GM04503 (cell line): ENCODE results near the gene MPDU1.
"Not testable (repeated sequence)": the region's sequence is repeated elsewhere in the genome, so short reads cannot be mapped to it uniquely, and the experiment has no call there.

ENCODE experiments used
- DNase-seq: peaks from one replicate; pipeline ENCODE4 v3.0.0-alpha.2; 2012; ENCODE audit warnings: low read depth

Gene MPDU1

GRCh38 chr17:7580604-7581575 lies 2.8 kb upstream of the MPDU1 start:
- DNase-seq = no peak

GRCh38 chr17:7582396-7583252 lies 1.0 kb upstream of the MPDU1 start:
- no peak for DNase-seq

GRCh38 chr17:7586673-7587419 lies 3.2 kb downstream of the MPDU1 start:
- DNase-seq = no peak

GRCh38 chr17:7587420-7588151 lies 3.9 kb downstream of the MPDU1 start:
- peak; percentile 90 for DNase-seq

DNA sequence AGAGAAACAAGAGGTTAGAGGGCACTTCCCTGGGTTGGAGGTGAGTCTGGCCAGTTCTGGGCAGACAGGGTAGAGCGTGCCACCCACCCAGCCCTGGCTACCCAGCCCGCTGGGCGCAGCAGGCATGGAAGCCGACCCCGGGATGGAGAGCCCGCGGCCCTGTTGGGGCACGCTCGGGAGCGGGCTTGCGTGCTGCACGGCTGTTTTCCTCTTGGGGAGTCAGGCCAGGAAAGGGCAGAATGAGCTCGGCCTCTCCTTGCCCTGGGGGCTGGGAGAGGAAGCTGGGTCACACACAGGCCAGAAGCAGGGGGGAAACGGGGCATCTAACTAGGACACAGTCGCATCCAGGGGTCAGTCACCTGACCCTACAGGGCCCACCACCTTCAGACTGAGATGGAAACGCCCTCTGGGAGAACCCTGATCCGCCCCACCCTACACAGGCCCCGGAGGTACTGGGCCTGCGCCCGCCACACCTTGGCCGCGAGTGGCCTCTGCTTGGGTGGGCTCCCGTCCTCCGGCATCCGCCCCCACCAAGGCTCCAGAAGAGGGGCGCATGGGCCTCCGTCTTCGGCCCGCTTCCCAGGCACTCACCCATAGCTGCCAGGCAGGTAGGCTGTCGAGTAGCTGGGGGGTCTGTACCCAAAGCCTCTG lies 5.0 kb downstream of the MPDU1 start:
- no peak for DNase-seq

GRCh38 chr17:7589204-7589868 lies 5.7 kb downstream of the MPDU1 start:
- no peak for DNase-seq

DNA sequence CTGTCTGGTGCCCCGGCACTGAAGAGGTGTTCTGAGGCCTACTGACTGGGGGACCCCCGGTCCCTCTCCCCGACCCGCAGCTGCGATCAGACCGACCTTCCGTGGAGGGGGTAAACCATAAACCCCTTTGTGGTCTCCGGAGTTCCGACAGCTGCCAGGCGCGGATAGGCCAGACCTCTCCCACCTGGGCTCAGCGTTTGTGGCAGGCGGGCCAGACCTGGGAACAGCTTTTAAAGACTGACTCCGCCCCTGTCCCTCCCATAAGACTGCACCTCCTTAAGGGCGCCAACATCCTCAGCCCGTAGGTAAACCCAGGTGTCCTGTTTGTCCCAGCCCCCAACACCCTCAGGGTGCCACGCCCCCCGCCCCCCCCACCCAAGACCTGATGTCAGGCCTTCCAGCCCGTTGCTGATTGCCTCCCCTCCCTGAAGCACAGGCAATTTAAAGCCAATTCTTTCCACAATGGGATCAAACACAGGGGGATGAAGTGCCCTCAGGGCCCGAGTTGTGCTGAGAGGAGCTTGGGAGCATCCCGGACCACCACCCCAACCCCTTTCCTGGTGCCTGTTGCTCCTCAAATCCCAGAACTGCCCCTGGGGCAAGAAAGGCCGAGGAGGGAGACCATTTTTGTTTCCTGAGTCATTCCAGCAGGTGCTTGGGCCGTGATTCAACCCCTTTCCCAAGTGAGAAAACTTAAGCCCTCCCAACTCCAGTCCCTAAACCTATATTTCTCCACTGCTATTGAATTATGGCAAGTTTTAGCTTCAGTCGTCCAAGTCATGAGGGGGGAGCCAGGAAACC lies 6.4 kb downstream of the MPDU1 start, which contains the start of gene SOX15:
Gene SOX15 (minus strand): TSS at position 204 of the 801 bp plus-strand sequence. CDS start 418 bp downstream, outside the sequence.
- DNase-seq = no peak

DNA sequence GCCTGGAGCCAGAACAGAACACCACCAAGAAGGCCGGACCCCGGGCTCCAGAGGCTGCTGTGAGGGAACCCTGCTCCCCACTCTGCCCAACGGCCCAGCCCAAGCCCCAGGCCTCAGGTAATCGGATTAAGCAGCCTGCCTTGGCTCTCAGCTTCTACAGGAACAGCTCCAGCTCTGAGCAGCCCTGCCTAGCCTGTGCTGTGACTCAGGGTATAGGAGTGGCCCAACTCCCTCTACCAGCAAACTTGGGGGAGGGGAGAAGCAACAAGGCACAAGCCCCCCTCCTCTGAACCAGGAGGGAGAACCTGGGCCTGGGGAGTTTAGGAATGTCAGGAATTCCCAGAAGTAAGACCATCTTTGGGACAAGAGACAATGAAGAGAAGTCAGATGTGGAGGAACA lies 7.1 kb downstream of the MPDU1 start:
- DNase-seq = no peak

GRCh38 chr17:7591596-7591995 lies 7.9 kb downstream of the MPDU1 start:
- DNase-seq = no peak

GRCh38 chr17:7592422-7593021 lies 8.9 kb downstream of the MPDU1 start:
- DNase-seq = no peak

DNA sequence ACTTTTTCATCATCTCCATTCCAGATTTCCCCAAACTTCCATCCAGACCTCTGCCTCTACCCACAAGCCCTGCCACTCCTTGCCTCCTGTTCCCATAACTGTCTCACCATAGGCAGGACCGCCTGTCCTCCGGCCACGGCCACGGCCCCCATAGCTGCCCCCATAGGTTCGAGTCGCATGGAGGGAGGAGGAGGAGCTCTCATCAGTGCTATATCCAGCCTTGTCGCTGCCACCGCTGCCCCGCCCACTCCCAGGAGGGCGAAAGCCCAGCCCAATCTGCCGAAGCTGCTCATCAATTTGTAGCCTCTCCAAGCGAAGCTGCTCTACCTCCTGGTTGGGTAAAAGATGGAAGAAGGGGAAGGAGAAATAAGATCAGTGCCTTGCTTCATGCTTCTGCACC lies 9.6 kb downstream of the MPDU1 start:
- DNase-seq = no peak

DNA sequence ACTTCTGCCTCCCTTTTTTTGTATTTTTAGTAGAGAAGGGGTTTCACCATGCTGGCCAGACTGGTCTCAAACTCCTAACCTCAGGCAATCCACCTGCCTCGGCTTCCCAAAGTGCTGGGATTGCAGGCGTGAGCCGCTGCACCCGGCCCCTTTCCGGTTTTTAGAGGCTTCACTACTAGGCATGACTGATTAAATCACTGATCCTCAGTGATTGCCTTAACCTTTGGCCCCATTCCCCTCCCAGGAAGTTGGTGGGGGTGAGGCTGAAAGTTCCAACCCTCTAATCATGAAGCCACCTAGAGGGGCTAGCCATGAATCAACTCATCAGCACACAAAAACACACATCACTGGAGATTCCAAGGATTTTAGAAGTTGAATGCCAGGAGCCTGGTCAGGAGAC lies 13.9 kb downstream of the MPDU1 start:
- DNase-seq = not testable (repeated sequence)

- DNase-seq = no peak
Observed at GRCh38 chr17:7606280-7606679, 22.6 kb downstream of the MPDU1 start.

GRCh38 chr17:7610641-7611040 lies 27.0 kb downstream of the MPDU1 start:
- DNase-seq = no peak

DNA sequence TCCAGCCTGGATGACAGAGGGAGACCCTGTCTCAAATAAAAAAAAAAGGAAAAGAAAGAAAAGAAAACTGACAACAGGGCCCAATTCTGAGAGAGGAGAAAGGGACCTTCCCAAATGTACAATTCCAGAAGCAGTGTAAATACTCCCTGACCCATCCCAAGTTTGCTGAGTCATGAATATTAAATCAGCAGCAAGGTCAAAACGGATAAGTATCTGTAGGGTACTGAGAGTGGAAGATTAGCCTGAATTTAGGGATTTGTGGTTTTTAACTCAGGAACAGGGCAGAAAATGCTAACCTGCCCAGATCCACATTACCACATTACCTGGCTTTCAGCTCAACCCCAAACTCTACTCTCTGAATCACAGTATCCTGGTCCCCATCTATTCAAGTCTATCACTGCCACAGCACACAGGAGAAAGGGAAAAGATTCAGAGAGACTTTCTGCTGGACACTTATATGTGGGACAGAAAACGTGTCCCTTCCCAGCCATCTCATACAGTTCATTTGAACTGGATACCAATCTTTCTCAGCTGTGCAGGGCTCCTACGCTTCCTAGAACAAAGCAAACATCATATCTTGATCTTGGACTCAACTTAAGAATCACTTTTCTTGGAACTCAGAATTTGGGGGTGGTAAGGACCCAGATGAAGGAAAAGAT lies 28.1 kb downstream of the MPDU1 start:
- no peak for DNase-seq

- DNase-seq = no peak
Observed at GRCh38 chr17:7612294-7612640, 28.6 kb downstream of the MPDU1 start.

DNA sequence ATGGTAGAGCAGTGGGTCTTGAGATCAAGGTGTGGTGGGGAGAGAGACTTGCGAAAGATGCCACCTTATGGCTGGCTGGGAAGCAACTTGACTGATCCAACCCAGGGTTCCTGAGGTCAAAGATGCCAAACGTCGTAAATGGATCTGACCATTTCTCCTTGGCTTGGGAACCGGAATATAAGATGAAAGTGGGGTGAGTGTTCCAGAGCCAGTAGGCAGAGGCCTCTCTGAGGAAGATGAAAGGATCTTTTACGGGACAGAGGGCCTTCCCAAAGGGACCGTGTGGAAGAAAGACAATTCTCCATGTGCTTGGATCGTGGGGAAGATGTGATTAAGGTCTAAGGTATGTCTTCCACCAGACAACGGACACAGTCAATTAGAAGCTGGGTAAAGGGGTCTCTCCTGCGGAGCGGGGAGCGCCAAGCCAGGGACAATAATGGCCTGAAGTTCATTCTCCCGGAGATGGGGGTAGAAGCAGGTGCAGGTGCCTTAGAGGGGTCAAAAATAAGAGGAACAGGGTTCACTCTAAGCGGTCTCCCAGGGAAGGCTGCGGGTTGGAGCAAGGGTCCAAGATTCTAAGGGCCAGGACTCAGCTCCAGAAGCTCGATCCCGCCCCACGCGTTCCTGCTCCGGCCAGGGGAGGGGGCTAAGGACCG lies 30.2 kb downstream of the MPDU1 start:
- no peak for DNase-seq
